GM12801 (cell line): Measurements from ENCODE around the gene HGFAC.

ENCODE experiments used
- TF ChIP-seq, protein P1 (sequence below): IDR thresholded peaks from one replicate; pipeline ENCODE4 v1.5.1; 2011; ENCODE audit warnings: control low read depth; ENCODE audit not compliant: insufficient read length; ENCODE audit errors: extremely low read depth

HGFAC gene

DNA sequence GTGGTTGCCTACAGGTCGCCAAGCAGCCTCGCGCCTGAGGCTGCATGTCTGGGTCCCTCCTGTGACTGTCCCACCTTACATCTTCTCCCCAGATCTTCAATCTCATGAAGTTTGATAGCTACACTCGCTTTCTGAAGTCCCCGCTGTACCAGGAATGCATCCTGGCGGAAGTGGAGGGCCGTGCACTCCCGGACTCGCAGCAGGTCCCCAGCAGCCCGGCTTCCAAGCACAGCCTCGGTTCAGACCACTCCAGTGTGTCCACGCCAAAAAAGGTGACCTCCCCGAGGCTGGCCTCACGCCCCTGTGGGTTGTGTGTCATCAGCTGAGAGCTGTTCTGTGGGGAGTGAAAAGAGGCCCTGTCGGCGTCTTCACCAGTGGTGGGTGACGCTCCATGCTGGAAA lies 24.9 kb upstream of the HGFAC start:
- TF ChIP-seq, protein P1, sequence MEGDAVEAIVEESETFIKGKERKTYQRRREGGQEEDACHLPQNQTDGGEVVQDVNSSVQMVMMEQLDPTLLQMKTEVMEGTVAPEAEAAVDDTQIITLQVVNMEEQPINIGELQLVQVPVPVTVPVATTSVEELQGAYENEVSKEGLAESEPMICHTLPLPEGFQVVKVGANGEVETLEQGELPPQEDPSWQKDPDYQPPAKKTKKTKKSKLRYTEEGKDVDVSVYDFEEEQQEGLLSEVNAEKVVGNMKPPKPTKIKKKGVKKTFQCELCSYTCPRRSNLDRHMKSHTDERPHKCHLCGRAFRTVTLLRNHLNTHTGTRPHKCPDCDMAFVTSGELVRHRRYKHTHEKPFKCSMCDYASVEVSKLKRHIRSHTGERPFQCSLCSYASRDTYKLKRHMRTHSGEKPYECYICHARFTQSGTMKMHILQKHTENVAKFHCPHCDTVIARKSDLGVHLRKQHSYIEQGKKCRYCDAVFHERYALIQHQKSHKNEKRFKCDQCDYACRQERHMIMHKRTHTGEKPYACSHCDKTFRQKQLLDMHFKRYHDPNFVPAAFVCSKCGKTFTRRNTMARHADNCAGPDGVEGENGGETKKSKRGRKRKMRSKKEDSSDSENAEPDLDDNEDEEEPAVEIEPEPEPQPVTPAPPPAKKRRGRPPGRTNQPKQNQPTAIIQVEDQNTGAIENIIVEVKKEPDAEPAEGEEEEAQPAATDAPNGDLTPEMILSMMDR = no peak

DNA sequence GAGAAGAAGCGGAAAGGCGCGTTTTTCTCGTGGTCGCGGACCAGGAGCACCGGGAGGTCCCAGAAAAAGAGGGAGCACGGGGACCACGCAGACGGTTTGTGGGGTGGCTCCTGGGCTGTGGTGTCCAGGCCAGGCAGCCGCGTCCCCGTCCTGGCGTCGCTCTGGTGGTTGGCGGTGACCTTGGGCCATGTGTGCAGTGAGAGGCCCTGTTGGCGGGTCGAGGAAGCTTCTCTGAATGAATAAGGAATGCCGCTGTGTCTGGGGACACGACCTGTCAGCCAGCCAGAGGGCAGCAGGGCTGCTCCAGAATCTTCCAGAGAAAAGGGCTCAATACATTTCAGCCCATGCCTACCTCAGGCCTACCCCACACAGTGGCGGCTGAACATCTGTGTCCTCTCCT lies 24.3 kb upstream of the HGFAC start:
- TF ChIP-seq, protein P1 = no peak

DNA sequence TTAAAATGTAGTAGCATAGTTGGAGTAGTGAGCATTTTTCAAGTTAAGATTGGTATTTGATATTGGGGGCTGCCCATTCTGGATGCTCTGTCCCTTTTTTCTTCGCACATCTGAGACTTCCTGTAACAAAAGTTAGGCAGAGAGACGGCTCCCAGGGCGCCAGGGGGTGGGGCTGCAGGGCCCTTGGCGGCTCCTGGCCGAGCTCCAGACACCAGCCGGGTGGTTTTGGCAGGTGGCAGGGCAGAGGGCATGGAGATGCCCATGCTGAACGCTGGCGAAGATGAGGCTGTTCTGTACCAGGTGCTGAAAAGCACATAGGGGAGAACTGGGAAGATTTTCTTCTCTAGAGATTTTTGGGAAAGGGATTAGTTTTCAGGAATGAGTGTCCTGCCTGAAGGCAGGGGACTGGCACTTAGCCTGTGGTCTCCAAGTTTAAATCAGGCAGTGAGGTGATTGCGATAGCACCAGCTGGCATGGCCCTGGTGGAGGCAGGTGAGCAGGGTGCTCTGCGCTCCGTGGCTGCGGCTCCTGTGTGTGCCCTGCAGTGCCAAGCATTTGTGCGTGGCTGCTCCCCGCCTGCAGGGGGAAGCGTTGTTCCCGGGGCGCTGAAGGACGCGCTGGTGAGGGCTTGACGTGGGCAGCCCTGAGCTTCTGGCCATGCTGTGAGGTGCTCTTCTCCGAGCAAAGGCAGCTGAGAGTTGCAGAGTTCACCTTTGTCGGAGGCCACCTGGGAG lies 23.6 kb upstream of the HGFAC start:
- TF ChIP-seq, protein P1 = no peak

DNA sequence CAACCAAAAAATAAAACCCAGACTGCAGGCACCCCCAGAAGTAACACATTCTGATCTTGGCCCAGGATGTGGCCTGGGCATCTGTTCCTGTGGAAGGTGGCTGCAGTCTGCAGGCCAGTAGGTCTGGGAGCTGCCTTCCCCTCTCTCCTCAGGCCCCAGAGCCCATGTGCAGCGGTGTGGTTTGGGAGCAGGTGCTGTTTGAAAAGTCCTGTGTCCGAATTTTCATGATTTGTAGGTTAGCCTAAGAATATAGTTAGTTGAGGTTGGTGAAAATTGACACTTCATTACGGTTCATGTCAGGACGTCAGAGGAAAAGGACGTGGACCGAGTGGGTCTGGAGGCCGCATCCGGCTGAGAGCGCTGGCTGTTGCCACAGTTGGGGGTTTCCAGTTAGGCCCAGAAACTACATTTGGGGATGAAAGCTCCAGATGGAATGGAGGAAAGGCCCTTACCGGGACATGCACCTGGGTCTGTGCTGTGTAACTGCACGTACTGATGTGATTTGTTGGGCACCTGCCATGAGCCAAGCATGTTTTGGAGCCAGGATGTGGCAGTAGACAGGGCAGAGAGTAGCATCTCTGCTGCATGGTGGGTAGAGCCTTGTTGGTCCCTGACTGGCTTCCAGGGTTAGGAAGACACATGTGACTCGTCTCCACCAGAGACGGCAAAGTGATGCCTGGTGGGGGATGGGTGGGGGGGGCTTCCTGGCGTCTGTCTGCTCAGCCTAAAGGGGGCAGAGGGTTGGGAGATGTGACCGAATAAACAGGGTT lies 21.7 kb upstream of the HGFAC start:
- TF ChIP-seq, protein P1 = no peak

DNA sequence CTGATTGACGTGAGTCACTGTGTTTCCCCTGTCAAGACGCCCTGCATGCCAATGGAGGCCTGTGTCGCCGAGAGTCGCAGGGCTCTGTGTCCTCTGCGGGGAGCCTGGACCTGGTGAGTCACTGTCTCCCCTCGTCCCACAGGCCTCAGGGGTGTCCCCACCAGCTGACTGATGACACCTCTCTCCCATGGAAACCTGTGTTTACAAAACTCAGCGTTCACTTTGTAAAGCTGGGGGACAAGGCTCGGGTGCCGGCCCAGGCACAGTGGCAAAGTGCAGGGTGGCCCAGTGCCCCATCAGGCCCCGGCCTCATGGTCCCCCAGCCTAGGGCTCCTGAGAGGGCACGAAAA lies 21.2 kb upstream of the HGFAC start:
- TF ChIP-seq, protein P1 = no peak

DNA sequence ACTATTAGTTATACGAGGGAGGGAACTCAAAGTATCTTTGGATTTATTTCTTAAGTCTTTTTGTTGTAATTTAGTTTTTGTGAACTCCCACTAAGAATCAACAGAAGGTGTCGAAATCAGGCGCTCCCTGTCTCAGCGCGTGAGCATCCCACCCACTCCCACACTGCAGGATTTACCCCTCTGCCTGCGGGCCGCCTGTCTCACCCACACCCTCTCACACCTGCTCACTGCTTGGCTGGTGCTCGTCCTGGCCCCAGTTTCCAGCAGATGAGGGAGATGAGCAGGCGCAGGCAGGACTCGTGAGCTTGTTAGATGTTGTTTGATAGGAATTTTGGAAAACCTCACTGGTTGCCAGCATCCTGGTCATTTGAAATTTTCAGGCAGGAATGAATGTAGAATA lies 20.8 kb upstream of the HGFAC start:
- TF ChIP-seq, protein P1 = no peak

DNA sequence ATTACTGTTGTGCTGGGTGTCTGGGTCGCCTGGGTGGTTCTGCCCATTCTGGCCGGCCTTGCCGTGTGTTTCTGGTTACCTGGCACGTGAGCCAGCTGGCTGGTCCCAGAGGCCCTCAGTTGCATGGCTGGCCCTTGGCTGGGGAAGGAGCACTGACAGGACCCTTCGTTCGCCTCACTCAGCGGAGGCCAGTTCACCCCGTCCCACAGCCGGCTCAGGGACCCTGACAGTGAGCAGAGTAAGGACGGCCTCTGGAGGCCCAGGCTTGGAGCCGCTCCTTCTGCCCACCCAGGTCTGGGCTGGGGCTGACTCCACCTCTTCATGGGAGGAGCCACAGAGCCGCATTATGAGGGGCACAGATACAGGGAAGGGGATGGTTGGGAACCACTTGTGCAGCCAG lies 20.3 kb upstream of the HGFAC start:
- TF ChIP-seq, protein P1 = no peak
